ENCODE results near the gene LMF1. TPM values are rescaled to one million over a fixed set of nuclear protein-coding genes. Genes with fewer than 3 reads are reported as not detected.

Gene LMF1
- total RNA-seq, 4 donors from 2014 or later, result 21.8 to 47.9 (median 36.0) TPM

DNA sequence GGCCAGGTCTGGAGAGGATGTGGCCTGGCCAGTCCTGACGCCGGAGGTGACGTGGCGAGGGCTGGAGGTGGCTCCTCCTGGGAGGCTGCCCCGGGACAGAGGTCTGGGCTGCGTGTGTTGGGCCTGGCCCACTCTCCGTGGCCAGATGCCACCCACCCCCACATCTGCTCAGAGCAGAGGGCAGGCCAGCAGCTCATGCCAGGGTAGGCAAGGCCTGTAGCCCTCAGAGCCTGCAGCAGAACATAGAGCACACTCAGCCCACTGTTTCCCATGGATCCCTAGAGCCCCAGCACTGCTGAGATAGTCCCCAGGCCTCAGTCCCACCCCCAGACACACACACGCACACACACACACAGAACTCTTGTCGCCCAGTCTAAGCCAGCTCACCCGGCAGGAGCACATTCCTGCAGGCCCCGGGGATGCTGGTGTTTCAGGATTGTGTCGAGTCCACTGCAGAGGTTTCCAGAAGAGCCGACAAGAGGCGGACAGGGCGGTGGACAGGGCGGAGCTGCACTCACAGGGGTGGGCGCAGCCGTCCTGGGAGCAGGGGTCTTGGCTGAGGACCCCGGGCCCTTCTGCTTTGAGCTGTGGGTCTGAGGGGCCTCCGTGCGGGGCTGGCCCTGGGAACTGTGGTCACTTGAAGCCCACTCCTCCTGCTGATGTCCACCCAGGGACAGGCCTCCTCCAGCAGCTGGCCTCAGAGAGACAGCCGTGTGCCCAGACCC, 44.1 kb upstream of the LMF1 start:
- intact Hi-C loops (cut with DNase I; ENCODE audit: low total_unique reads), result no loop called here
- no peak overlapping the region for H3K4me3 ChIP-seq
- H3K9me3 ChIP-seq, result no peaks in the 10 kb centered on the region
- no peaks in the 10 kb centered on the region for H3K36me3 ChIP-seq
- H3K27me3 ChIP-seq, result no peaks in the 10 kb centered on the region
- H3K27ac ChIP-seq, result no peak overlapping the region
- DNase-seq, result no peak
- TF ChIP-seq, protein P1, sequence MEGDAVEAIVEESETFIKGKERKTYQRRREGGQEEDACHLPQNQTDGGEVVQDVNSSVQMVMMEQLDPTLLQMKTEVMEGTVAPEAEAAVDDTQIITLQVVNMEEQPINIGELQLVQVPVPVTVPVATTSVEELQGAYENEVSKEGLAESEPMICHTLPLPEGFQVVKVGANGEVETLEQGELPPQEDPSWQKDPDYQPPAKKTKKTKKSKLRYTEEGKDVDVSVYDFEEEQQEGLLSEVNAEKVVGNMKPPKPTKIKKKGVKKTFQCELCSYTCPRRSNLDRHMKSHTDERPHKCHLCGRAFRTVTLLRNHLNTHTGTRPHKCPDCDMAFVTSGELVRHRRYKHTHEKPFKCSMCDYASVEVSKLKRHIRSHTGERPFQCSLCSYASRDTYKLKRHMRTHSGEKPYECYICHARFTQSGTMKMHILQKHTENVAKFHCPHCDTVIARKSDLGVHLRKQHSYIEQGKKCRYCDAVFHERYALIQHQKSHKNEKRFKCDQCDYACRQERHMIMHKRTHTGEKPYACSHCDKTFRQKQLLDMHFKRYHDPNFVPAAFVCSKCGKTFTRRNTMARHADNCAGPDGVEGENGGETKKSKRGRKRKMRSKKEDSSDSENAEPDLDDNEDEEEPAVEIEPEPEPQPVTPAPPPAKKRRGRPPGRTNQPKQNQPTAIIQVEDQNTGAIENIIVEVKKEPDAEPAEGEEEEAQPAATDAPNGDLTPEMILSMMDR (IDR thresholded peaks at IDR 0.05), result no peak
- no peak for TF ChIP-seq POLR2A (IDR thresholded peaks at IDR 0.05)
- no peaks in the 10 kb centered on the region for H3K4me1 ChIP-seq

DNA sequence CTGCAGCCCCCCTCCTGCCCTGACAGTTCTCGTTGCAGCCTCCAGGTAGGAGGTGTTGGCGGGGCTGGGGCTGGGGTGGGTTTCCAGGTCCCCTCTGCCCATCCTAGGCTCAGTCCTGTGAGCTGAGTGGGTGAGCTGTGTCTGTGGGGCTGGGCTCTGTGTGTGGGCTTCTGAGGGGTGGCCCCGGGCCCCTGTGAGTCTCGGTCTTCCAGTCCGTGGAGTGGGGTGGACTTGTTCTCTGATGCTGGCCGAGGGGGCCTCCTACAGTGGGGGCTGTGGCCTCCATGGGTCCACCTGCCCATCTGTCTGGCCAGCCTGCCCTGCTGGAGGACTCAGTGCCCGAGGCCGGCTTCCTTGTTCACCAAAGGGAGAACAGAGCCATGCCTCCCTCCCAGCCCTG, 43.4 kb upstream of the LMF1 start:
- Histone ChIP-seq H3K36me3 (no peaks in the 10 kb centered on the region), H3K27ac (no peak overlapping the region), H3K4me1 (no peaks in the 10 kb centered on the region), H3K4me3 (no peak overlapping the region), H3K27me3 (no peaks in the 10 kb centered on the region), H3K9me3 (no peaks in the 10 kb centered on the region)
- TF ChIP-seq, protein P1 (IDR thresholded peaks at IDR 0.05), result no peak
- TF ChIP-seq POLR2A (IDR thresholded peaks at IDR 0.05), result no peak
- intact Hi-C loops (cut with DNase I; ENCODE audit: low total_unique reads), result no loop called here
- no peak for DNase-seq

DNA sequence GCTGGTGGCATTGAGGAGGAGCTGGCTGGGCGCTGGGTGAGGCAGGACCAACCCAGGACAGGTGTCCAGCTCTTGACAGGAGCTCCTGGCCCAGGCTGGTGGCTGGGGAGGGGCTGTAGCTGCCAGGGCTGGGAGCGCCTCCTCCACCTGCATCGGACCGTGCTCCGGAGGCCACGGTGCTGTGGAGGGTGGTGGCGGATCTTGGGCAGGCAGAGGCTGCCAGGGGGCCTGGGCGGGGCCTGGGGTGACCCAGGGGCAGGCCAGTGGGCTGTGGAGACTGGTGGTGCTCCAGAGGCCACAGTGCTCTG, 42.8 kb upstream of the LMF1 start:
- no peak for TF ChIP-seq POLR2A (IDR thresholded peaks at IDR 0.05)
- TF ChIP-seq, protein P1 (IDR thresholded peaks at IDR 0.05), result no peak

DNA sequence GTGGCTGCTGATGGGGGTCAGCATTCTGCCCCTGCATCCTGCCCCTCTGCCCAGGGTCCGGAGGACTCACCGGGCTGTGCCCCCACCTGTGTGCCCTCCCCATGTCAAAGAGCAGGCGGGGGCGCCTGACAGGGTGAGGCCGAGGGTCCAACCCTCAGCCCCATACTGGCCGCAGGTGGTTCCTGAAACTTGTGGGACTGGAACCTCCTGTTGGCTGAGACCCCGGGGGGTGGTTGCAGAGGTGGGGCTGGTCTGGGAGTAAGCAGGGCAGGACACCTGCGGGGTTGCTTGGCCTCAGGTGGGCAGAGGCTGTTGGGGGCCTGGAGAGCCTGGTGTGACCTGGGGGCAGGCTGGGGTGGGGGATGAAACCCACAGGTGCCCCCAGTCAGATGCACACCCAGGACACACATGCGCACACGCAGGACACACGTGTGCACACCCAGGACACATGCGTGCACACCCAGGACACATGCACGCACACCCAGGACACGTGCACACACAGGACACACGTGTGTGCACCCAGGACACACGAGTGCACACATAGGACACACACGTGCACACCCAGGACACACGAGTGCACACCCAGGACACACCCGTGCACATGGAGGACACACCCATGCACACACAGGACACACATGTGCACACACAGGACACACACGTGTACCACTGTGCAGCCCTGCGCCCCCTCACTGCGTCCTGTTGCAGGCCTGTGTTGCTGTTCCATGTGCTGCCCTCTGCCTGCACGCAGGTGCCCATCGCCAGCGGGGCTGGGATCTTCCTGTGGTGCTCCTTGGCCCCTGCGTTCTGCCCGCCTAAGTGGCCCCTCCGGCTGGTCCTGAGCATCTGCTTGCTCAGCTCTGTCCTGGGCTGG, 42.2 kb upstream of the LMF1 start:
- no peaks in the 10 kb centered on the region for H3K9me3 ChIP-seq
- TF ChIP-seq, protein P1 (IDR thresholded peaks at IDR 0.05), result no peak
- TF ChIP-seq POLR2A (IDR thresholded peaks at IDR 0.05), result no peak
- H3K36me3 ChIP-seq, result no peaks in the 10 kb centered on the region
- no peak overlapping the region for H3K27ac ChIP-seq
- DNase-seq, result no peak
- H3K4me3 ChIP-seq, result no peak overlapping the region
- no peaks in the 10 kb centered on the region for H3K4me1 ChIP-seq
- H3K27me3 ChIP-seq, result no peaks in the 10 kb centered on the region
- intact Hi-C loops (cut with DNase I; ENCODE audit: low total_unique reads), result no loop called here

More for the DNA sequence above, 42.8 kb upstream of the LMF1 start:
- no peaks in the 10 kb centered on the region for H3K36me3 ChIP-seq
- intact Hi-C loops (cut with DNase I; ENCODE audit: low total_unique reads), result no loop called here
- DNase-seq, result no peak
- H3K4me1 ChIP-seq, result no peaks in the 10 kb centered on the region
- no peaks in the 10 kb centered on the region for H3K9me3 ChIP-seq
- H3K27ac ChIP-seq, result no peak overlapping the region
- no peak overlapping the region for H3K4me3 ChIP-seq
- H3K27me3 ChIP-seq, result no peaks in the 10 kb centered on the region

DNA sequence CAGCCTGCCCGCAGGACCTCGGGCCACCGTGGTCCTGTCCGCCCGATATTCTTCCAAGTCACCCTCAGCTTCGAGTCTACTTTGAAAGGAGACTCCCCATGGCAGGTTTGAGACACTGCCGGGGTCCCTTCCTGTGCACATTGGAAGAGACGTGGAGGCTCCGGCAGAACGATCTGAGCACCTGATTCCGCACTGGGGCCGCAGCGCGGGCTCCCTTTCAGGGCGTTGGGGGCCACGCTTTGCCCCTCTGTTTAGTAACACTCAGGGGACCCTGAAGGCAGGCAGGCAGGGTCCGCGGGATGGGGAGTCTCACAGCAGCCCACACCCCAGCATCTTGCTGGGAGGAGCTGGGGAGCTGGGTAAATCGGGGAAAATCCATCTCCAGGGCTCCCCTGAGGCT, 41.4 kb upstream of the LMF1 start:
- no peaks in the 10 kb centered on the region for H3K36me3 ChIP-seq
- no peaks in the 10 kb centered on the region for H3K4me1 ChIP-seq
- H3K27ac ChIP-seq, result no peak overlapping the region
- no peak for DNase-seq
- intact Hi-C loops (cut with DNase I; ENCODE audit: low total_unique reads), result no loop called here
- H3K9me3 ChIP-seq, result no peaks in the 10 kb centered on the region
- TF ChIP-seq, protein P1 (IDR thresholded peaks at IDR 0.05), result no peak
- no peak for TF ChIP-seq POLR2A (IDR thresholded peaks at IDR 0.05)
- H3K27me3 ChIP-seq, result no peaks in the 10 kb centered on the region
- no peak overlapping the region for H3K4me3 ChIP-seq
